Ovary (tissue), 9 donors: ENCODE measurements around the gene PLCB1. TPM values are rescaled to one million over a fixed set of nuclear protein-coding genes. Genes with fewer than 3 reads are reported as not detected.
A peak's percentile ranks its signal among the peaks of the same experiment; 100 is the strongest.

Experiments
- DNase-seq, 5 donors: peaks; one replicate each; pipeline ENCODE4 v3.0.0-alpha.2; 2019 to 2020
- H3K27ac ChIP-seq, 2 donors: fragments of 200-600 bp; one replicate each; pipeline versions ENCODE4 v1.5.1 to v1.8.0; 2019 to 2022
- H3K27me3 ChIP-seq: fragments of 200-600 bp; one replicate; pipeline ENCODE4 v1.8.0; 2022
- H3K36me3 ChIP-seq: fragments of 200-600 bp; sonication (generic); one replicate; pipeline ENCODE4 v1.5.1; 2019
- H3K4me1 ChIP-seq: one replicate; pipeline ENCODE4 v1.8.1; 2013; ENCODE audit warnings: mild to moderate bottlenecking, moderate library complexity; ENCODE audit not compliant: insufficient read depth
- H3K4me3 ChIP-seq: fragments of 200-600 bp; sonication (generic); one replicate; pipeline ENCODE4 v1.5.1; 2017
- H3K9me3 ChIP-seq, 2 donors: fragments of 200-600 bp in 1 of 2; sonication (generic) in 1 of 2; one replicate each; pipeline versions ENCODE4 v1.5.1 to v1.8.1; 2013 to 2019; ENCODE audit warnings: mild to moderate bottlenecking in 1 of 2, moderate library complexity in 1 of 2
- CTCF ChIP-seq, 3 donors: fragments of 450-650 bp in 2 of 3; fragments of 200-600 bp in 1 of 3; IDR thresholded peaks; one replicate each; pipeline versions ENCODE4 v1.5.1 to v1.8.0; 2016 to 2022; ENCODE audit warnings: antibody characterized with exemption in 3 of 3, mild to moderate bottlenecking in 1 of 3
- EP300 ChIP-seq: sonication (generic); formaldehyde crosslinking; IDR thresholded peaks from one replicate; pipeline ENCODE4 v1.6.1; 2017; ENCODE audit warnings: antibody characterized with exemption
- POLR2A ChIP-seq: fragments of 450-650 bp; IDR thresholded peaks from one replicate; pipeline ENCODE4 v1.6.1; 2017; ENCODE audit warnings: antibody characterized with exemption, mild to moderate bottlenecking, moderate library complexity
- WGBS, 3 donors: extraction: QIAGEN DNeasy Blood & Tissue Kit in 1 of 3; methylation state at CpG; one replicate each; pipeline versions ENCODE4 v1.1.5 to v1.1.7; 2013 to 2017; 5-methylcytosine and 5-hydroxymethylcytosine counted together
- intact Hi-C, 4 donors: fragments of 100-400 bp; cut with DNase I; formaldehyde crosslinking; loops; one replicate each; pipeline versions ENCODE4 v1.11.0 to v1.15.1; 2022 to 2023
- polyA plus RNA-seq, 2 donors: library from polyadenylated mRNA; stranded (reverse); fragments of 200-250 nt in 1 of 2; fragments of 350-450 nt in 1 of 2; fragmentation: Illumina TruSeq in 1 of 2; extraction: RNeasy Lipid Tissue Mini Kit (QIAGEN cat#74804) in 1 of 2; gene quantifications; one replicate each; pipeline ENCODE4 v1.2.3, GENCODE V29; 2013 to 2014
- total RNA-seq, 7 donors: library from RNA; depleted of rRNA in 2 of 7; stranded (reverse); fragments of >200 nt in 2 of 7; fragmentation: NEBNext Ultra II Directional in 3 of 7; extraction: Animal tissue kit (Norgen Biotek cat#: 25700) in 3 of 7; gene quantifications; one replicate each; pipeline versions ENCODE4 v1.1.0 to v1.2.4, GENCODE V29; 2016 to 2023
- donor health status: DM: no; HTN: no; CAD: no; lungs with moderate emphysema.
- donor health status: DM: no; HTN: no; CAD: no.
- donor health status: Bipolar disorder and iron deficiency.
- donor health status: DM: yes; HTN: yes; CAD: no.
- donor health status: DM: no; HTN: no; CAD: no.
- donor health status: DM: yes; HTN: yes; CAD: no.

PLCB1 gene
- total and polyA plus RNA-seq, 9 donors: 2.9 to 29.5 (median 9.0) TPM

- Histone ChIP-seq H3K4me3 (no peak overlapping the region), H3K9me3 (no peaks in the 10 kb centered on the region), H3K36me3 (no peaks in the 10 kb centered on the region), H3K4me1 (no peaks in the 10 kb centered on the region), H3K27ac (no peak overlapping the region), H3K27me3 (no peaks in the 10 kb centered on the region)
- 62 to 84% (median 70%) methylated on average over 1 of the region's 1 CpG for WGBS, 3 donors
- no peak for DNase-seq
- intact Hi-C loops: no loop called here
- TF ChIP-seq POLR2A (no peak), CTCF (IDR thresholded peaks at IDR 0.05) (no peak), EP300 (no peak)
Observed at GRCh38 chr20:8646716-8647115, 514.6 kb downstream of the PLCB1 start.

GRCh38 chr20:8647961-8648441, 515.9 kb downstream of the PLCB1 start:
- no peaks in the 10 kb centered on the region for H3K27me3 ChIP-seq
- H3K9me3 ChIP-seq: no peaks in the 10 kb centered on the region
- TF ChIP-seq POLR2A (no peak), EP300 (no peak), CTCF (IDR thresholded peaks at IDR 0.05) (no peak)
- intact Hi-C loops: no loop called here
- DNase-seq: peak; percentile 12 to 38 (median 27)
- no peaks in the 10 kb centered on the region for H3K36me3 ChIP-seq
- H3K4me3 ChIP-seq: no peak overlapping the region
- H3K4me1 ChIP-seq: no peaks in the 10 kb centered on the region
- H3K27ac ChIP-seq: no peak overlapping the region
- 5 to 11% (median 8%) methylated on average over 5 of the region's 5 CpGs for WGBS, 3 donors

GRCh38 chr20:8648466-8648865, 516.4 kb downstream of the PLCB1 start:
- no peak overlapping the region for H3K27ac ChIP-seq
- H3K4me3 ChIP-seq: no peak overlapping the region

GRCh38 chr20:8652396-8652795, 520.3 kb downstream of the PLCB1 start:
- DNase-seq: no peak
- no peaks in the 10 kb centered on the region for H3K36me3 ChIP-seq
- WGBS, 3 donors: 25 to 41% (median 41%) methylated on average over 3 of the region's 3 CpGs
- H3K9me3 ChIP-seq: no peaks in the 10 kb centered on the region
- H3K27me3 ChIP-seq: no peaks in the 10 kb centered on the region
- H3K4me1 ChIP-seq: no peaks in the 10 kb centered on the region
- H3K4me3 ChIP-seq: no peak overlapping the region
- intact Hi-C loops: no loop called here
- no peak for TF ChIP-seq EP300
- TF ChIP-seq CTCF (IDR thresholded peaks at IDR 0.05): no peak
- no peak overlapping the region for H3K27ac ChIP-seq

More at GRCh38 chr20:8648466-8648865, 516.4 kb downstream of the PLCB1 start:
- H3K36me3 ChIP-seq: no peaks in the 10 kb centered on the region
- H3K27me3 ChIP-seq: no peaks in the 10 kb centered on the region
- TF ChIP-seq POLR2A: no peak
- TF ChIP-seq CTCF (IDR thresholded peaks at IDR 0.05): no peak
- no peak for TF ChIP-seq EP300
- WGBS, 3 donors: 27 to 48% (median 29%) methylated on average over 2 of the region's 2 CpGs
- H3K9me3 ChIP-seq: no peaks in the 10 kb centered on the region
- DNase-seq: no peak
- no peaks in the 10 kb centered on the region for H3K4me1 ChIP-seq
- intact Hi-C loops: no loop called here
